Loucy (cell line): ENCODE data around the gene ELMO2.

Experiments
- CTCF ChIP-seq: fragments of 200-600 bp; sonication (generic); conservative IDR thresholded peaks from 2 replicates; pipeline ENCODE4 v1.5.1; 2014; ENCODE audit warnings: mild to moderate bottlenecking, antibody characterized with exemption, low read length
- EZH2phosphoT487 ChIP-seq: fragments of 200-600 bp; IDR thresholded peaks from 2 replicates; pipeline ENCODE4 v1.6.1; 2018; ENCODE audit warnings: antibody characterized with exemption, mild to moderate bottlenecking, moderate library complexity, borderline replicate concordance

GRCh38 chr20:46351357-46352058, 54.9 kb downstream of the ELMO2 start:
- TF ChIP-seq EZH2phosphoT487 = no peak
- TF ChIP-seq CTCF = no peak
